GM20000 (cell line): ENCODE results near the gene COMMD7.

Experiments used
- DNase-seq: peaks from one replicate; pipeline ENCODE4 v3.0.0; 2012; ENCODE audit warnings: low spot score
- TF ChIP-seq, protein P1 (sequence below): IDR thresholded peaks from 2 replicates; pipeline ENCODE4 v1.5.1; 2012; ENCODE audit warnings: mild to moderate bottlenecking, control low read depth; ENCODE audit errors: extremely low read depth, missing control alignments

The COMMD7 gene

DNA sequence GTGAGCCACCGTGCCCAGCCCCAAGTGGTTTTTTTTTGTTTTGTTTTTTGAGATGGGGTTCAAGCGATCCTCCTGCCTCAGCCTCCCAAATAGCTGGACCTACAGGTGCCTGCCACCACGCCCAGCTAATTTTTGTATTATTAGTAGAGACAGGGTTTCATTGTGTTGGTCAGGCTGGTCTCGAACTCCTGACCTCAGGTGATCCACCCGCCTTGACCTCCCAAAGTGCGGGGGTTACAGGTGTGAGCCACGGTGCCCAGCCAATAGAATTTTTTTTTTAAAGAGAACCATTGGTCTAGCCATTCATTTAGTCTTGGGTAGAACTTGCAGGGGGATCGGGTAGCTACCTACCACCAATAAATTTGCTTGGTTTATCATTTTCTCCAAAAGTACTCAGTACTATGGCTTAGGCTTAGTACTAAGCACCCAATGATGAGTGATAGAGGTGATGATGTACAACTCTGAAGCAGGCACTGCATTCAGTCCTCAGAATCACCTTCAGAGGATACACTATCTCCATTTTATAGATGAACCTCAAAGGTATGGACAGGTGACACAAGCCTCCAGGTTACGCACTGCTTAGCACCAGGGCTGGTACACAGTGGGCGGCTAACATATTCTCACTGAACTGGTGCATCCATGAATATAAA lies 56.6 kb downstream of the COMMD7 start:
- no peak for DNase-seq
- TF ChIP-seq, protein P1, sequence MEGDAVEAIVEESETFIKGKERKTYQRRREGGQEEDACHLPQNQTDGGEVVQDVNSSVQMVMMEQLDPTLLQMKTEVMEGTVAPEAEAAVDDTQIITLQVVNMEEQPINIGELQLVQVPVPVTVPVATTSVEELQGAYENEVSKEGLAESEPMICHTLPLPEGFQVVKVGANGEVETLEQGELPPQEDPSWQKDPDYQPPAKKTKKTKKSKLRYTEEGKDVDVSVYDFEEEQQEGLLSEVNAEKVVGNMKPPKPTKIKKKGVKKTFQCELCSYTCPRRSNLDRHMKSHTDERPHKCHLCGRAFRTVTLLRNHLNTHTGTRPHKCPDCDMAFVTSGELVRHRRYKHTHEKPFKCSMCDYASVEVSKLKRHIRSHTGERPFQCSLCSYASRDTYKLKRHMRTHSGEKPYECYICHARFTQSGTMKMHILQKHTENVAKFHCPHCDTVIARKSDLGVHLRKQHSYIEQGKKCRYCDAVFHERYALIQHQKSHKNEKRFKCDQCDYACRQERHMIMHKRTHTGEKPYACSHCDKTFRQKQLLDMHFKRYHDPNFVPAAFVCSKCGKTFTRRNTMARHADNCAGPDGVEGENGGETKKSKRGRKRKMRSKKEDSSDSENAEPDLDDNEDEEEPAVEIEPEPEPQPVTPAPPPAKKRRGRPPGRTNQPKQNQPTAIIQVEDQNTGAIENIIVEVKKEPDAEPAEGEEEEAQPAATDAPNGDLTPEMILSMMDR, result no peak

DNA sequence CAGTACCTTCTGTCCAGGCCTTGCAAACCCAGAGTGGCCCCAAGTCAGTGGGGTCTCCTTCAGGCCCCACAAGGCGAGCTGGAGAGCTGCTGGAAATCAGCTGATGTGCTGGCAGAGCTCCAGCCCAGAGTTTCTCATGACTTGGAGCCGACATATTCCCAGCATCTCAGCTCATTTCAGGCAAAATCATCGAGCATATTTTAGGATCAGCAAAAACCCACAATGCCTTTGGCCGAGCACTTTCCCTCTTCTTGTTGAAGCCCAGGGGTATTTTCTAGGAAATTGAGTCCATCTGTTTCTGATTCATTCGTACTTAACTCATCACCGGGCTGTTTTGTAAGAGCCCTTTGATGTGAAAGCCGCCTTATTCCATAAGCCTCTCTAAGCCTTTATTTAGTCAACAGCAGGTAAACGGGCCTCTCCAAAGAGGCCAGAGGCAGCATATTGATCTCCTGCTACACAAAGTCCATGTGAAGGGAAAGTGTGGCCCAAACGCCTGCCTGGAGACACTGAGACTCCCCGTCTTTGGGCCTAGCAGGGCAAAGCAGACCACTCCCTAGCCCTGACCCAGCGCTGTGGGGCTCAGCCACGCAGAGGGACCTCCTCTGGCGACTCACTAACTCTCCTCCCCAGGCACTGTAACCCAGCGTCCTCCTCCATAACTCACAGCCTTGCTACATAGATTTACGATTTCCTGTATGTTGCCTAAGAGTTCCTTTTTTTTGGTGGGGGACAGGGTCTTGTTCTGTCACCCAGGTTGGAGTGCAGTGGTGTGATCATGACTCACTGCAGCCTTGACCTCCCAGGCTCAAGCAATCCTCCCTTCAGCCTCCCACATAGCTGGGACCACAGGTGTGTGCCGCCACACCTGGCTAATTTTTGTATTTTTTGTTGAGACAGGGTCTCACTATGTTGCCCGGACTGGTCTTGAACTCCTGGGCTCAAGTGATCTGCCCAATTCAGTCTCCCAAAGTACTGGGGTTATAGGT lies 57.4 kb downstream of the COMMD7 start:
- DNase-seq, result no peak
- TF ChIP-seq, protein P1, result no peak

DNA sequence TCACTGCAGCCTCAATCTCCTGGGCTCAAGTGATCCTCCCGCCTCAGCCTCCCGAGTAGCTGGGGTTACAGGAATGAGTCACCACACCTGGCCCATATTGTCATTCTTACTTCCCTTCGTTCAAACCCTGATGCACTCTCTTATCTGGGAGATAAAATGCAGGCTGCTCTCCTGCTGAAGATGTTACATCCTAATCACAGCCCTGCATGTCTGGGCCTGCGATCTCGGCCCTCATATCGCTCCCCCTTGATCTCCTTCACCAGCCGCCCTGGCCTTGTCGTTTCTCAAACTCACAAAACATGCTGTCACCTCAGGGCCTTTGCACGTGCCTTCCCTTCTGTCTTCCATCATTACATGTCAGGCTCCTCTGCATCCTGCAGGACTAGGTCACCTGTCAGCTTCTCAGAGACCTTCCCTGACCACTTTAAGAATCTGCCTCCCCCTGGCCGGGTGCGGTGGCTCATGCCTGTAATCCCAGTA lies 60.7 kb downstream of the COMMD7 start:
- no peak for DNase-seq
- TF ChIP-seq, protein P1, result no peak

DNA sequence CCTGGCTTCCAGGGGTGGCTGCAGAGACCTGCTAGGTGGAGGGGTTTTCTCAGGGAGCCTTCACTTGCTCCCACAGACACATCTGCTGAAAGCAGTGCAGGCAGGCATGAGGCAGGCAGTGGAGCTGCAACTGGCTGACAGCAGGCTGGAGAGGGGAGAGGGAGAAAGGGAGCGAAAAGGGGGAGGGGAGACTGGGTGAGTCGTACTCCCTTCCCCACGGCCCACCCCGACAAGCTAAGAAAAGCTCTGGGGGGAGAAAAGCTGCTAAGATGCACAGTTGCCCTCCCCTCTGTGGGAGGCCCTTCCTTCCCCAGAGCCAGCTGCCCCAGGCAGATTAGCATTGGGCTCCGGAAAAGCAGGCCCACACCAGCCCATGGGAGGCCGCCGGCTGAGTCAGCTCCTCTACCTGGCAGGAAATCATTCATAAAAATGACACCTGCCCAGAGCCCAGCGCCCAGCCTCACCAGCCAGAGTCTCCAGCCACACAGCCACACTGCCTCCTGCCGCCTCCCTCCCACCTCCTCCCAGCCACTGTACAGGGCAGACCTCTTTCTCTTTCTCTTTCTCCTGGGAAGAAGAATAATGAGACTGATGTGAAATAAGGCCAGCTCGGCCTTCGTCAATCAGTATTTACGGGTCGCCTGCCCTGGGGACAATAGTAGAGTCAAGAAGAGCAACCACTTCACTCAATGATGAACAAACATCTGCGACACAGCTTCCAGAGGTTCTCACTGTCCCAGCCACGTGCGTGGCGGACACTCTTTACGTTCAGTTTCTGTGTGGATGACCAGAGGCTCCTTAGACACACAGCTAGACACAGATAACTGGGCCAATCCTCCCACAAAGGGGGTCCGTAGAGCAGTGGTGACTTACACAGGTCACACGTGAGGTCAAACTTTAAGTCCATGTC lies 61.8 kb downstream of the COMMD7 start:
- no peak for DNase-seq
- TF ChIP-seq, protein P1, result no peak

DNA sequence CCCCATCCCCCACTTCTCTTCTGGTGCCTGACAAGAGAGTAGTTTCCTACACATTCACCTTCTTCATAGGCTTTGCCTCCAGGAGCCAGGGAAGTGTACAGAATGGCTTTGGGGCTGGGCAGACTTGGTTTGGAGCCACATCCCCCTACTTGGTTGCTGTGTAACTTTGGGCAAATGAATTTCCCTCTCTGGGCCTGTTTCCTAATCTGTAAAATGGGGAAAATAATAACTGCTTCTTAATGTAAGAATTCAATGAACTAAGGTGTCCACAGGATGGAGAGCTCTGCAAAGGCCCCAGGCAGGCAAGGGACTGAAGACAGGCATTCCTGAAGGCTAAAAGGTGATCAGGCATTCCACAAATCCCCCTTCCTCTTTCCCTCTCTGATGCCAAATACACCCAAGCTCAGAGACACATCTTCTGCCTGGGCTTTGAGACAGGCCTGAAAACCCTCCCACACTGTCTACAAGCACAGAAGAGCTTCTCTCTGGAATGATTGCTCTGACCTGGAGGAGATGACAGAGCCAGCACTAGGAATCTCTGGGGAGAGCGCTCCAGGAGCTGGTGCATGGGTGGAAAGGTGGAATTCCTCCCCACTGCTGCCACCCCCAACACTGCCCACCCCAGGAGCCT lies 62.6 kb downstream of the COMMD7 start:
- no peak for DNase-seq
- TF ChIP-seq, protein P1, result no peak

DNA sequence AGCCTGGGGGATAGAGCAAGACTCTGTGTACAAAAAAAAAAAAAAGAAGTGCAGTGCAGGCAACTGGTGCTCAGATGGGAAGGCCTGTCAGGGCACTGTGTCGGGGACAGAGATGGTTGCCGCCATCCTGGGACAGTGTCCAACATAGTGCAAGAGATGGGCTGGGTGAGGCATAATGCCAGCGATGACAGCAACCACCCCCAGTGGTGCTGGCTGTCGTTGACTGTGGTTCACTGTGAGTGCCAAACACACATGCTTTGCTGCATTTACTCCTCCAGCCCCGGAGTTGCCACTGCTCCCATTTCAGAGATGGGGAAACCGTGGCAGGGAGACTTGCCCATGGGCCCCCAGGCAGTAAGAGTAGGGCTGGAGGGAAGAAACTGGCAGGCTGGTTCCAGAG lies 64.3 kb downstream of the COMMD7 start:
- no peak for DNase-seq
- TF ChIP-seq, protein P1, result no peak
